Astrocyte of the cerebellum (primary cell): Measurements from ENCODE around the gene PGAP3.

Experiments used
- DNase-seq: peaks from one replicate; pipeline ENCODE4 v3.0.0-alpha.2; 2011; ENCODE audit warnings: low read depth
- H3K4me3 ChIP-seq: 2 replicates; pipeline ENCODE4 v1.5.1; 2011; ENCODE audit warnings: mild to moderate bottlenecking, low read depth, low read length, moderate library complexity
- CTCF ChIP-seq: IDR thresholded peaks from 2 replicates; pipeline ENCODE4 v1.5.1; 2012; ENCODE audit warnings: low read length, low read depth, moderate library complexity, mild to moderate bottlenecking; ENCODE audit errors: missing control alignments
- in situ Hi-C: cut with HindIII; loops from 2 replicates; pipeline ENCODE4 v1.10.0; 2017; ENCODE audit warnings: low sequenced_read_pairs

Gene PGAP3

GRCh38 chr17:39684369-39685192, 3.3 kb downstream of the PGAP3 start:
- in situ Hi-C loops: no loop called here

GRCh38 chr17:39683295-39683939, 4.4 kb downstream of the PGAP3 start:
- in situ Hi-C loops: no loop called here
- H3K4me3 ChIP-seq: no peak overlapping the region
- TF ChIP-seq CTCF: no peak
- DNase-seq: no peak

More at GRCh38 chr17:39684369-39685192, 3.3 kb downstream of the PGAP3 start:
- no peak for DNase-seq
- no peak overlapping the region for H3K4me3 ChIP-seq
- TF ChIP-seq CTCF: no peak

- H3K4me3 ChIP-seq: no peak overlapping the region
- DNase-seq: no peak
- in situ Hi-C loops: loop anchor here (5.0 kb wide), 2 partner anchors 38 to 63 kb away; no protein-coding TSS in a partner anchor
- TF ChIP-seq CTCF: no peak
Observed at GRCh38 chr17:39679521-39680192, 8.2 kb downstream of the PGAP3 start.

- H3K4me3 ChIP-seq: no peak overlapping the region
- in situ Hi-C loops: loop anchor here (5.0 kb wide), 2 partner anchors 39 to 64 kb away; no protein-coding TSS in a partner anchor
- no peak for TF ChIP-seq CTCF
- DNase-seq: no peak
Observed at GRCh38 chr17:39678340-39679116, 9.3 kb downstream of the PGAP3 start.

GRCh38 chr17:39677542-39678339, 10.1 kb downstream of the PGAP3 start:
- in situ Hi-C loops: loop anchor here (5.0 kb wide), 2 partner anchors 40 to 65 kb away; no protein-coding TSS in a partner anchor
- no peak for DNase-seq
- TF ChIP-seq CTCF: no peak
- H3K4me3 ChIP-seq: no peak overlapping the region
